Ectodermal cell (in vitro differentiated cells): Measurements from ENCODE around the gene PRSS3.
"Not testable (repeated sequence)": the region's sequence is repeated elsewhere in the genome, so short reads cannot be mapped to it uniquely, and the experiment has no call there.

Experiments
- H3K27ac ChIP-seq: 2 replicates; pipeline ENCODE4 v1.7.0; 2013; ENCODE audit warnings: mild to moderate bottlenecking, low read depth, low read length; ENCODE audit not compliant: insufficient read depth, poor library complexity, severe bottlenecking
- H3K27me3 ChIP-seq: 2 replicates; pipeline ENCODE4 v1.7.0; 2013; ENCODE audit warnings: mild to moderate bottlenecking, low read length; ENCODE audit not compliant: insufficient read depth, control insufficient read depth, poor library complexity, severe bottlenecking
- H3K36me3 ChIP-seq: one replicate; pipeline ENCODE4 v1.7.0; 2013; ENCODE audit warnings: low read length; ENCODE audit not compliant: control insufficient read depth, insufficient read depth
- H3K4me1 ChIP-seq: one replicate; pipeline ENCODE4 v1.7.0; 2013; ENCODE audit warnings: low read length; ENCODE audit not compliant: control insufficient read depth, insufficient read depth
- H3K4me3 ChIP-seq: 2 replicates; pipeline ENCODE4 v1.7.0; 2013; ENCODE audit warnings: low read depth, low read length, control low read depth; ENCODE audit not compliant: insufficient read depth
- H3K9me3 ChIP-seq: 2 replicates; pipeline ENCODE4 v1.7.0; 2013; ENCODE audit warnings: mild to moderate bottlenecking, low read length, moderate library complexity; ENCODE audit not compliant: control insufficient read depth
- WGBS, 2 experiments: methylation state at CpG; one replicate each; pipeline ENCODE4 v1.1.7; 2013; ENCODE audit warnings: missing lambda C conversion rate in 2 of 2; 5-methylcytosine and 5-hydroxymethylcytosine counted together

PRSS3 gene

DNA sequence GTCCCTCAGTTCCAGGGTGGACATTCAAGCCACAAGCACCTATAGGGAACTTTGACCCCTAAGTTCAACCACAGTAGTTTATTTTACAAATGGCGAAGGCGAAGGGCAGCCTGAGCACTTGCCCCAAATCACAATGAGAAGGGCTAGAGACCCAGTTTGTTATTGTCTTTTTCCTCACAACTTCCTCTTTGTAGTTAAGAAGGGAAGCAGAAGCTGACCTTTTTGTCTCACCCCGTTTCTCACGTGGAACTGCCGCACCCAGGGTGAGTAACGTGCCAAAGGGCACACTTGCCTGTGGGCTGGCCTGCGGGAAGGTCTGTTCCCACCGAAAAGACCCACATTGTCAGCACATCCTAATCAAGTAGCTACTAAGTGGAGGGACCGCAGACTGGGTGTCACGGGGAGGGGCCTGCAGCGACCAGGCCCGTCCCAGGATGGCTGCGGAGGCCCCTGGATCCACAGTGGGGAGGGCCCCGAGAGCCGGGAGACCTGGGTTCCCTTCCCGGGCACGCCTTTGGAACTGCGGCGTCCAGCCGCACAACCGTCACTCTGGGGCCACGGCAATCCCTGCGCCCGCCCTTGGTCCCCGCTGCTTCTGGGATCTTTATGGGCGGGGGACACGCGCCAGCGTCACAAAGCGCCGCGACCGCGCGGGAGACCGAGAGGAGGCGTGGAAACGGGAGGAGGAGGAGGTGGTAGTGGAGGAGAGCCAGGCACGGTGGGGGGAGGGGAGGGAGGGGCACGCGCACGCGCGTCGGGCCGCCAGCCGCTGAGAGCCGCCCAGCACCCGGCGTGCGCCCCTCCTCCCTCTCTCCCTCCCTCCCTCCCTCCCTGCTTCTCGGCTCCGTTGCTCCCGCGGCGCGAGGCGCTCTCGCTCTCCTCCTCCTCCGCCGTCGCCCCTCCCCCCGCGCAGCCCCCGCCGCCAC, 21.2 kb downstream of the PRSS3 start, which contains the start of gene UBE2R2:
TSS of gene UBE2R2 (plus strand) at position 834 of the 926 bp plus-strand sequence. CDS start 598 bp downstream, outside the sequence.
- WGBS, 2 experiments = 5% methylated on average over 55 to 62 of the region's 66 CpGs

DNA sequence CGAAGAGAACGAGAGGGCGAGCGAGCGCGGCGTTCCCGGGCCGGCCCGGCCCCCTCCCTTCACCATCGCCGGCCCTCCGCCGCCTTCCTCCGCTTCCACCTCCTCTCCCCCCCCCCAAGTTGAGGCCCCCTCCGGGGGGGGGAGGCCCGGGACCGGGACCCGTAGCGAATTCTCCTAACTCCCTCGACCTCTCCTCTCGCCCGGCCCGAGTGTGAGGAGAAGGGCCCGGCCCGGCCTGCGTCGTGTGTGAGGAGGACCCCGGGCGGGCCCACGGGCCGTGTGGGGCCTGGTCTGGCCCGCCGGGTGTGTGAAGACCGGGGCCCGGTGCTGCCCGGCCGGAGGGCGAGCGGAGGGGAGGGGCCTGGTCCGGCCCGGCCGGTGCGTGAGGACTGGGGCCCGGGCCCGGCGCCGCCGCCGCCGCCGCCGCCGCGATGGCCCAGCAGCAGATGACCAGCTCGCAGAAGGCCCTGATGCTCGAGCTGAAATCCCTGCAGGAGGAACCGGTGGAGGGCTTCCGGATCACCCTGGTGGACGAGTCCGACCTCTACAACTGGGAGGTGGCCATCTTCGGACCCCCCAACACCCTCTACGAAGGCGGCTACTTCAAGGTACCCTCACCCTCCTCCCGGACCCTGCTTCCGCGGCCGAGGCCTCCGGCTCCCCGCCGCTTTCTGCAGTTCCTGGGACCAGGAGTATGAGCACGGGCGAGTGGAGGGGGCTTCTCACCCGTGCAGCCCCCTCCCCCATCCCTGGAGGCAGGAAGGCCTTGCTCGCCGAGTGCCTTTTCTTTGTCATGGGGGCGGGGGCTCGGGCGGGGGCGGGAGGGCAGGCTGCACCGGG, 22.2 kb downstream of the PRSS3 start:
- no peaks in the 10 kb centered on the region for H3K9me3 ChIP-seq
- H3K4me1 ChIP-seq = no peaks in the 10 kb centered on the region
- no peaks in the 10 kb centered on the region for H3K36me3 ChIP-seq
- 0% methylated on average over 81 of the region's 81 CpGs for WGBS, 2 experiments
- peak overlapping the region; percentile 94 for H3K4me3 ChIP-seq
- no peaks in the 10 kb centered on the region for H3K27me3 ChIP-seq
- peak overlapping the region; percentile 97 for H3K27ac ChIP-seq

More for the DNA sequence above, 21.2 kb downstream of the PRSS3 start, which contains the start of gene UBE2R2:
- Histone ChIP-seq H3K27ac (peak within 1 kb of the TSS; percentile 97), H3K9me3 (no peaks in the 10 kb centered on the region), H3K36me3 (no peaks in the 10 kb centered on the region), H3K27me3 (no peaks in the 10 kb centered on the region), H3K4me3 (peak within 1 kb of the TSS; percentile 94), H3K4me1 (no peaks in the 10 kb centered on the region)

DNA sequence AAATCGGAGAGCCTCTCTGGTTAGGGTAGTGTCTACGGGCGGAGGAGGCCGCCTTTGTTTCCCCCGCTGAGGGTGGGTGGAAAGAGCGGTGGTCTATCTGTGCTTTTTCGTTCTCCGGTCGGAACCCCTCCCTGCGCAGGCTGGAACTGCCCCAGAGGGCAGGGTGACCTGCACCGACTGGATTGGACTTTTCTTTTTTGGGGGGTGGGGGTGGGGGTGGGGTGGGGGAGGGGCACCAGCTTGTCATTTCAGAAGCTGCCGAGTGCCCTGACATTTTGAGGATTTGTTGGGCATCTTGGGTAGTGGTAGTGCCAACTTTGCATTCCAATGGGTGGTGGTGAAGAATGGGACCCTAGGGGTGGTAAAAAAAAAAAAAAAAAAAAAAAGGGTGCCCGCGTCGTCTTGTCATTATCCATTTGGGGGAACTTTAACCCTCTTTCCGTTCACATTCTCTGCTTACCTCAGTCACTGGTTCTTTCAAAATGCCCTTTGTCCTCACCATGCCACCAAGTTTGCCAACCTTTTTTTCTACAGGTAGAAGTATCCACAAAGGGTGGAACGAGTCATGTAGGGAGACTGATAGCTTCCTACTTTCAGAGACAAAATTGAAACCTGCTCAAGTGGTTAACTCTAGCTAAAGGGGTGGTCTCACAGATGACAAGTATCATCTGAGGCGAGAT, 22.9 kb downstream of the PRSS3 start:
- Histone ChIP-seq H3K27me3 (no peaks in the 10 kb centered on the region), H3K4me1 (no peaks in the 10 kb centered on the region), H3K36me3 (no peaks in the 10 kb centered on the region), H3K27ac (peak overlapping the region; percentile 97), H3K4me3 (peak overlapping the region; percentile 94), H3K9me3 (no peaks in the 10 kb centered on the region)
- WGBS, 2 experiments = 0 to 1% methylated on average over 15 to 17 of the region's 18 CpGs

DNA sequence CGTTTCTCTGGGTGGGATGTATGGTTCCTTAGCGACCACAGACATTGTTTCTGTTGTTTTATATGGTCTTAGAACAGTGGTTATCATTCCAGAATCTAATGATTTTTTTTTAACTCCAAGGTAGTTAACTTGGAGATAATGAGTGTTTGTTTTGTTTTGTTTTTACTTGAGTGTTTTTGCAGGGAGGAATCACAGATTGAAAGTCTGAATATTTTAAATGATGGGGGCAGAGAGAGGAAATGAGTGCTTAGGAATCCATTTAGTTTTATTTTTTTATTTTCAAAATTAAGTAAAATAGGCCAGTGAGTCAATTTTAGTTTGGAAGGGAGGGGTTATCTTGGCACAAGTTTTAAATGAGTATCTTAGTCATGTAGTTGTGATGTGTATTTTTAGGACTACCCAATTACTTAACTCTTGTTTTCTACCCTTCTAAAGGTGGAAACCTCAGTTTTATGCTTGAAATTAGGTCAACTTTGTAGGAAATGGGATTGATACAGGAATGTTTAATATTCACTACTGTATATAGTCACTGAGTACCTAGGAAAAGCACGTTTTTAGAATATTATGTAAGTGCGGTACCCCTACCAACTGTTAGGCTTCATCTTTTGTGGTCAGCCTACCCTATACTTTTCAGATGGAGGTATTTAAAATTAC, 23.6 kb downstream of the PRSS3 start:
- Histone ChIP-seq H3K4me3 (peak overlapping the region; percentile 94), H3K4me1 (no peaks in the 10 kb centered on the region), H3K9me3 (no peaks in the 10 kb centered on the region), H3K36me3 (no peaks in the 10 kb centered on the region), H3K27me3 (no peaks in the 10 kb centered on the region), H3K27ac (no peak overlapping the region)
- 27 to 47% methylated on average over 3 to 4 of the region's 4 CpGs for WGBS, 2 experiments

DNA sequence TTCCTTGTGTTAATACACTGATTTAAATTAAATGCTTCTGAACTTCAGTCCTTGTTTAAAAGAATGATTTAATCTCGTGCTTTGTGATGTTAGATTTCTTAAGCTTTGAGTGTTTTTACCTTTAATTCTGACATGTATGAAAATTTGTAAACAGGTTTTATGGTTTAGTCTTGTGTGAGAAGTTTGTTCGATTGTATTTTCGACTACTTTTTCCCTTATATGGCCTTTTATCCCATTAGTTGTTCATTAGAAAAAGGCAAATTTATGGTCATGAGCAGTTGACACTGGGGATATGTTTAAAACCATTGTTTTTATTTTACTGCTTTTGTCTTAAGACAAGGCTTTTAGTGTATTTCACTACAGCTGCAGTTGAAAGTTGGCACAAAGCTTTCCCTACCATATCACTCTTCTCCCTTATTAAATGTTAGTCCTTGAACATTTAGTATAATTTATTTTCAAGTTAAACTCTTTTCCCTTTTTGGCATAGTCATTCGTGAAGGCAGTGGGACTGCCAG, 24.9 kb downstream of the PRSS3 start:
- Histone ChIP-seq H3K36me3 (no peaks in the 10 kb centered on the region), H3K27me3 (no peaks in the 10 kb centered on the region), H3K4me3 (peak overlapping the region; percentile 14), H3K27ac (no peak overlapping the region), H3K9me3 (no peaks in the 10 kb centered on the region), H3K4me1 (no peaks in the 10 kb centered on the region)
- 88 to 93% methylated on average over 2 to 4 of the region's 4 CpGs for WGBS, 2 experiments

DNA sequence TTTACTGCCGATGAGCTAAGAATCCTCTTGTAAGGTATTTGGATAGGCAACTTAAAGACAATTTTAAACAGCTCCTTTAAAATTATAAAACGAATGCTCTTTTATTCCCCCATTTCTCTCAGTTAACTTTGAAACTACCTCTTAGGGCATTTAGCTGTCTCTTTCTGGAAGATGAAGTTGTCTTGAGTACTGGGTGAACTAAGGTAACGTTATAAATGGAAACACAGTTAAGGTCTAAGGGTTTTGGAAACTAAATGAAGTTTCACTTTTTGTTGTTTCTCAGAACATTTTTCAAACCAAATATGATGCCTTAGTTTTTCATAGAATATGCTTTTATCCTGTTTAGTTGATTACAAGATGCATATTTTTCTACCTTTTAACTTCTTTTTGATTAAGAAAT, 28.4 kb downstream of the PRSS3 start:
- H3K4me1 ChIP-seq = no peaks in the 10 kb centered on the region
- H3K4me3 ChIP-seq = no peak overlapping the region
- no peaks in the 10 kb centered on the region for H3K9me3 ChIP-seq
- H3K27ac ChIP-seq = no peak overlapping the region
- H3K36me3 ChIP-seq = peaks cover 7% of the 10 kb centered on the region
- H3K27me3 ChIP-seq = no peaks in the 10 kb centered on the region
- WGBS, 2 experiments = 98 to 100% methylated on average over 3 of the region's 3 CpGs

DNA sequence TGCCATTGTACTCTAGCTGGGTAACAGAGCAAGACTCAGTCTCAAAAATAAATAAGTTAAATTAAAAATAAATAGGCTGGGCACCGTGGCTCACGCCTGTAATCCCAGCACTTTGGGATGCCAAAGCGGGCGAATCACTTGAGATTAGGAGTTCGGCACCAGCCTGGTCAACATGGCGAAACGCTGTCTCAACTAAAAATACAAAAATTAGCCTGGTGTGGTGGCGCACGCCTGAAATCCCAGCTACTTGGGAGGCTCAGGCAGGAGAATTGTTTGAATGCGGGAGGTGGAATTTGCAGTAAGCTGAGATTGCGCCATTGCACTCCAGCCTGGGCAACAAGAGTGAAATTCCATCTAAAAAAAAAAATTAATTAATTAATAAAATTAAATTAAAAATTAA, 31.9 kb downstream of the PRSS3 start:
- not testable (repeated sequence) for H3K36me3 ChIP-seq, H3K27ac ChIP-seq, H3K27me3 ChIP-seq, H3K4me1 ChIP-seq, H3K9me3 ChIP-seq, H3K4me3 ChIP-seq
- WGBS, 2 experiments = 92 to 94% methylated on average over 10 to 11 of the region's 11 CpGs

DNA sequence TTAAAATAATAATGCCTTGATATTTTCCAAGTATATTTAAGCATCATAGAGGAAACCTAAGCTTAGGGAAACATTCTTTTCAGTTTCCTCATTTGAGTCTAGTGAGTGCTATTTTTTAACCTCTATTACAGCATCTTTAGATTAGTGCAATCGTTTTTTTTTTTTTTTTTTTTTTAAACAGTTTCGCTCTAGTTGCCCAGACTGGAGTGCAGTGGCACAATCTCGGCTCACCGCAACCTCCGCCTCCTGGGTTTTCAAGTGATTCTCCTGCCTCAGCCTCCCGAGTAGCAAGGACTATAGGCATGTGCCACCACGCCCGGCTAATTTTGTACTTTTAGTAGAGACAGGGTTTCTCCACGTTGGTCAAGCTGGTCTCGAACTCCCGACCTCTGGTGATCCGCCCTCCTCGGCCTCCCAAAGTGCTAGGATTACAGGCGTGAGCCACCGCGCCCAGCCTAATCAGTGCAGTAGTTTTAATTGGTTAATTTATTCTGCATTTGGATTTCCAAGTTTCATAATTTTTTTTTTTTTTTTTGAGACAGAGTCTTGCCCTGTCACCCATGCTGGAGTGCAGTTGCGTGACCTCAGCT, 34.4 kb downstream of the PRSS3 start:
- H3K9me3 ChIP-seq, H3K27me3 ChIP-seq, H3K36me3 ChIP-seq, H3K4me1 ChIP-seq, H3K4me3 ChIP-seq, H3K27ac ChIP-seq: not testable (repeated sequence)
- 92 to 94% methylated on average over 17 of the region's 17 CpGs for WGBS, 2 experiments

DNA sequence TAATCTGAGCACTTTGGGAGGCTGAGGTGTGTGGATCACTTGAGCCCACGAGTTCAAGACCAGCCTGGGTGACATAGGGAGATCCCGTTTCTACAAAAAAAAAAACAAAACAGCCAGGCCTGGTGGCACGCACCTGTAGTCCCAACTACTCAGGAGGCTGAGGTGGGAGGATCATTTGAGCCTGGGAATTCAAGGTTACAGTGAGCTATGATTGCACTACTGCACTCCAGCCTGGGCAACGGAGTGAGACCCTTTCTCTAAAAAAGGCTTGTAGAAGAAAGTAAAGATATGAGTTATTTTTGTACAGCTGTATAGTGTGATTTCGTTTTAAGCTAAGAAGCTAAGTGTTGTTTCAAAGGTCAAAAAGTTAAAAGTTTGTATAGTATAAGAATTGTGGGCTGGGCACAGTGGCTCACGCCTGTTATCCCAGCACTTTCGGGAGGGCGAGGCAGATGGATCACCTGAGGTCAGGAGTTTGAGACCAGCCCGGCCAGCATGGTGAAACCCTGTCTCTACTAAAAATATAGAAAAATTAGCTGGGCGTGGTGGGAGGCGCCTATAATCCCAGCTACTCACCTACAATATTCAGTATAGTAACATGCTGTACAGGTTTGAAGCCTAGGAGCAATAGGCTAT, 40.4 kb downstream of the PRSS3 start:
- H3K27ac ChIP-seq = no peak overlapping the region
- WGBS, 2 experiments = 92 to 95% methylated on average over 11 of the region's 11 CpGs
- no peak overlapping the region for H3K4me3 ChIP-seq
- H3K9me3 ChIP-seq = no peaks in the 10 kb centered on the region
- no peaks in the 10 kb centered on the region for H3K27me3 ChIP-seq
- no peaks in the 10 kb centered on the region for H3K4me1 ChIP-seq
- H3K36me3 ChIP-seq = no peaks in the 10 kb centered on the region
